Activated CD8-positive, alpha-beta T cell treated with anti-CD3 and anti-CD28 coated beads for 36 hours (primary cell): ENCODE measurements around the gene ADCK1. TPM values are rescaled to one million over a fixed set of nuclear protein-coding genes. Genes with fewer than 3 reads are reported as not detected.

Experiments
- ATAC-seq: fragments of 200-7000 bp; cut with Tn5 transposase; one replicate; pipeline ENCODE4 v1.10.0; 2021; ENCODE audit warnings: mild to moderate bottlenecking, moderate library complexity
- CTCF ChIA-PET: fragments of 350-600 bp; sonication (Branson Sonifier 250); formaldehyde crosslinking; loops from one replicate; lab custom pipeline; 2021; ENCODE audit warnings: antibody characterized with exemption; lab: Charles Lee
- POLR2A ChIA-PET: fragments of 350-600 bp; sonication (Branson Sonifier 250); formaldehyde crosslinking; loops from one replicate; lab custom pipeline; 2021; ENCODE audit warnings: antibody characterized with exemption; lab: Charles Lee
- DNase-seq: peaks from one replicate; pipeline ENCODE4 v3.0.0-alpha.2; 2020
- H3K27ac Mint-ChIP-seq: one replicate; pipeline ENCODE4 v1.8.0; 2021; ENCODE audit warnings: mild to moderate bottlenecking, mixed read lengths
- H3K27me3 Mint-ChIP-seq: one replicate; pipeline ENCODE4 v1.8.0; 2021; ENCODE audit warnings: mixed read lengths
- H3K36me3 Mint-ChIP-seq: one replicate; pipeline ENCODE4 v1.8.0; 2021; ENCODE audit warnings: low read depth, mixed read lengths
- H3K4me1 Mint-ChIP-seq: one replicate; pipeline ENCODE4 v1.8.0; 2021; ENCODE audit warnings: low read depth, mixed read lengths
- H3K4me3 Mint-ChIP-seq: one replicate; pipeline ENCODE4 v1.8.0; 2021; ENCODE audit warnings: mild to moderate bottlenecking, moderate library complexity, mixed read lengths
- H3K9me3 Mint-ChIP-seq: one replicate; pipeline ENCODE4 v1.8.0; 2021; ENCODE audit warnings: mixed read lengths
- intact Hi-C: fragments of 100-400 bp; cut with micrococcal nuclease; formaldehyde crosslinking; loops from one replicate; pipeline ENCODE4 v1.10.0; 2022
- total RNA-seq, 2 experiments: library from RNA; stranded (reverse); gene quantifications; one replicate each; pipeline ENCODE4 v1.2.3, GENCODE V29; 2021
- TF ChIP-seq, protein P1 (sequence below): fragments of 200-600 bp; IDR thresholded peaks from one replicate; pipeline ENCODE4 v1.8.0; 2022; ENCODE audit warnings: antibody characterized with exemption, mild to moderate bottlenecking

The ADCK1 gene
- total RNA-seq, 2 experiments from 2014 or later, result 5.2 to 5.6 TPM

DNA sequence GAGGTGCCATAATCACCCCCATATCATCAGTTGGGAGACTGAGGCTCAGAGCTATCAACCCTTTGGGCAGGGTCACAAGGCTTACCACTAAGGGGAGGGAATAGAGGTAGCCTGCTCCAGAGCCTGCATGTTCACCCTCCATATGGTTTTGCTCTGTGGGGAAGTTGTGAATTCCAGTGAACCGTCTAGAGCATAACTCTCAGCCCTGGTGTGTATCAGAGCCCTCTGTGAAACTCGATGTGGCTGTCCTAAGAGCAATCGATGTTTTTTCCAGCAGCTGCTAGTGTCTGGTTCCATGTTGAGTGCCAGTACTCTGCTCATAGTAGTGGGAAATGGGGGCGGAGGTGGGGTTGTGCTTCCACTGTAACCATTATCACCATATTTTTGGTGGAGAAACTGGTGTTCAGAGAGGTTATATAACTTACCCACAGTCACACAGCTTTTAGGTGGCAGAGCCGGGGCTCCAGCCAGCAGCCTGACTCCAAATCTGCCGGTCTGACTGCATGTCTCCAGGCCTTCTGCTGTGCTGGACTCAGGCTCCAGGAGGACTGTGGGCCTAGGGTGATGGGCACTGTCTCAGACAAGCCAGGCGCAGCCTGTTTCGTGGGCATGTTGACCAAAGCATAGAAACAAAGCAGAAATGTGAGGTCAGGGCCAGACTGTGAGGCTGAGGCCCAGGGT lies 104.2 kb downstream of the ADCK1 start:
- Mint-ChIP-seq H3K4me3 (no peak overlapping the region), H3K9me3 (peaks cover 6% of the 10 kb centered on the region), H3K36me3 (peaks cover 17% of the 10 kb centered on the region), H3K27me3 (no peaks in the 10 kb centered on the region), H3K4me1 (no peaks in the 10 kb centered on the region), H3K27ac (no peak overlapping the region)
- CTCF ChIA-PET, result no interaction called here
- DNase-seq (no peak), ATAC-seq (no peak)
- TF ChIP-seq, protein P1, sequence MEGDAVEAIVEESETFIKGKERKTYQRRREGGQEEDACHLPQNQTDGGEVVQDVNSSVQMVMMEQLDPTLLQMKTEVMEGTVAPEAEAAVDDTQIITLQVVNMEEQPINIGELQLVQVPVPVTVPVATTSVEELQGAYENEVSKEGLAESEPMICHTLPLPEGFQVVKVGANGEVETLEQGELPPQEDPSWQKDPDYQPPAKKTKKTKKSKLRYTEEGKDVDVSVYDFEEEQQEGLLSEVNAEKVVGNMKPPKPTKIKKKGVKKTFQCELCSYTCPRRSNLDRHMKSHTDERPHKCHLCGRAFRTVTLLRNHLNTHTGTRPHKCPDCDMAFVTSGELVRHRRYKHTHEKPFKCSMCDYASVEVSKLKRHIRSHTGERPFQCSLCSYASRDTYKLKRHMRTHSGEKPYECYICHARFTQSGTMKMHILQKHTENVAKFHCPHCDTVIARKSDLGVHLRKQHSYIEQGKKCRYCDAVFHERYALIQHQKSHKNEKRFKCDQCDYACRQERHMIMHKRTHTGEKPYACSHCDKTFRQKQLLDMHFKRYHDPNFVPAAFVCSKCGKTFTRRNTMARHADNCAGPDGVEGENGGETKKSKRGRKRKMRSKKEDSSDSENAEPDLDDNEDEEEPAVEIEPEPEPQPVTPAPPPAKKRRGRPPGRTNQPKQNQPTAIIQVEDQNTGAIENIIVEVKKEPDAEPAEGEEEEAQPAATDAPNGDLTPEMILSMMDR, result no peak
- POLR2A ChIA-PET, result no interaction called here
- intact Hi-C loops, result no loop called here

DNA sequence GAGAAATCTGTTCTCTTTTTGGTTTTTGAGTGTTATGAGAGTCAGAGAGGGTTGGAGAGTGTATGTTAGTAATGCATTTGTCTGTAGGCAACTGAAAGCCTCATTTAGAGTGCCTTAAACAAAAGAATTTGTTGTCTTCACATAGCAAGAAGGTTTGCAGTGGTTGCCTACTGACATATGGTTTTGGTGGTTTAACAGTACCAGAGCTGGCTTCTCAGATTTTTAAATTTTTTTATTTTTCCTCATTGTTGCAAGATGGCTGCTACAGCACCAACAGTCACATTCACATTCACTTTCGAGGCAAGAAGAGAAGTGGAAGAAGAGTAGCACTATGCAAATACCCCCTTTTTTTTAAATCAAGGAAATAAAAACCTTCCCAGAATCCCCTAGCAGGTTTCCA lies 106.5 kb downstream of the ADCK1 start:
- Mint-ChIP-seq H3K27me3 (no peaks in the 10 kb centered on the region), H3K27ac (no peak overlapping the region), H3K4me3 (no peak overlapping the region), H3K9me3 (peaks cover 6% of the 10 kb centered on the region), H3K36me3 (peaks cover 14% of the 10 kb centered on the region), H3K4me1 (no peaks in the 10 kb centered on the region)
- TF ChIP-seq, protein P1, result no peak
- ATAC-seq (no peak), DNase-seq (no peak)
- CTCF ChIA-PET, result no interaction called here
- POLR2A ChIA-PET, result no interaction called here
- intact Hi-C loops, result no loop called here

GRCh38 chr14:77908847-77909246 lies 108.9 kb downstream of the ADCK1 start:
- ATAC-seq, result no peak
- CTCF ChIA-PET, result no interaction called here
- Mint-ChIP-seq H3K4me3 (no peak overlapping the region), H3K27ac (no peak overlapping the region), H3K27me3 (no peaks in the 10 kb centered on the region), H3K4me1 (no peaks in the 10 kb centered on the region), H3K36me3 (peaks cover 14% of the 10 kb centered on the region), H3K9me3 (peaks cover 6% of the 10 kb centered on the region)
- DNase-seq, result no peak
- POLR2A ChIA-PET, result no interaction called here
- TF ChIP-seq, protein P1, result no peak
- intact Hi-C loops, result no loop called here

DNA sequence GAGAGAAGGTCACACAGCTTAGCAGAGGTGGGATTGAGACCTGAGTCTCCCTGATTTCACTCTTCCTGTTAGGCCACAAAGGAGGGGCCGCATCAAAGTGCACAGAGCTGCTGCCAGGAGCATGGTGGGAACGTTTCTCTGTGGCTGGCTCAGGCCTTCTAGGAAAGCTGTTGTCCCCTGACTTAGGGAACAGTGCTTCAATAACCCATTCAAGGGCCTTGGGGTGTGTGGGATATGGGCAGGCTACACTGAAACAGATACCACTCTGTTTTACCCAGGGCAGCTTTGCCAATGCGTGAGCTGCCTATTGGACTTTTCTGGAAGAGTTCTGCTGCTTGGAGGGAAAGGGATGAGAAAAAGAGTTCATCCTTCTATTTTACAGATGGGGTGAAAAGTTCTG lies 110.0 kb downstream of the ADCK1 start:
- H3K4me1 Mint-ChIP-seq, result no peaks in the 10 kb centered on the region
- no peak overlapping the region for H3K27ac Mint-ChIP-seq
- CTCF ChIA-PET, result no interaction called here
- ATAC-seq, result no peak
- H3K27me3 Mint-ChIP-seq, result no peaks in the 10 kb centered on the region
- H3K4me3 Mint-ChIP-seq, result no peak overlapping the region
- H3K36me3 Mint-ChIP-seq, result peaks cover 12% of the 10 kb centered on the region
- TF ChIP-seq, protein P1, result no peak
- peaks cover 6% of the 10 kb centered on the region for H3K9me3 Mint-ChIP-seq
- POLR2A ChIA-PET, result no interaction called here
- intact Hi-C loops, result no loop called here
- DNase-seq, result no peak

- Mint-ChIP-seq H3K9me3 (peaks cover 6% of the 10 kb centered on the region), H3K27ac (no peak overlapping the region), H3K4me3 (no peak overlapping the region), H3K36me3 (peaks cover 12% of the 10 kb centered on the region), H3K27me3 (no peaks in the 10 kb centered on the region), H3K4me1 (no peaks in the 10 kb centered on the region)
- CTCF ChIA-PET, result no interaction called here
- POLR2A ChIA-PET, result interaction anchor here (1.1 kb wide), 1 partner anchor 13 kb away, joined by 3 read pairs; no protein-coding TSS in a partner anchor
- DNase-seq, result no peak
- TF ChIP-seq, protein P1, result no peak
- intact Hi-C loops, result no loop called here
- ATAC-seq, result no peak
Observed at GRCh38 chr14:77910506-77910905, 110.6 kb downstream of the ADCK1 start.
